Urinary bladder (tissue), 4 donors: ENCODE data around the gene SLK. TPM values are rescaled to one million over a fixed set of nuclear protein-coding genes. Genes with fewer than 3 reads are reported as not detected.

Source experiments
- DNase-seq: peaks from one replicate; pipeline ENCODE4 v3.0.0-alpha.2; 2015; ENCODE audit errors: extremely low spot score
- H3K27ac ChIP-seq: one replicate; pipeline ENCODE4 v1.5.1; 2013; ENCODE audit warnings: low read depth, mild to moderate bottlenecking, moderate library complexity
- H3K36me3 ChIP-seq: one replicate; pipeline ENCODE4 v1.6.1; 2013; ENCODE audit warnings: mild to moderate bottlenecking, moderate library complexity; ENCODE audit not compliant: insufficient read depth
- H3K4me1 ChIP-seq: one replicate; pipeline ENCODE4 v1.6.1; 2013; ENCODE audit warnings: mild to moderate bottlenecking, moderate library complexity; ENCODE audit not compliant: insufficient read depth
- H3K4me3 ChIP-seq: one replicate; pipeline ENCODE4 v1.5.1; 2013; ENCODE audit warnings: low read depth, low read length
- WGBS: extraction: QIAGEN DNeasy Blood & Tissue Kit; methylation state at CpG from one replicate; pipeline ENCODE4 v1.1.7; 2013; 5-methylcytosine and 5-hydroxymethylcytosine counted together
- polyA plus RNA-seq: library from polyadenylated mRNA; stranded (reverse); fragments of 200-250 nt; gene quantifications from one replicate; pipeline ENCODE4 v1.2.3, GENCODE V29; 2013
- total RNA-seq: library from RNA; depleted of rRNA; stranded (reverse); fragments of >200 nt; gene quantifications from one replicate; pipeline ENCODE4 v1.2.3, GENCODE V29; 2014
- donor health status: healthy with polysubstance abuse.
- donor health status: healthy.

Gene SLK
- total and polyA plus RNA-seq, 2 donors: 32.7 to 120 TPM

DNA sequence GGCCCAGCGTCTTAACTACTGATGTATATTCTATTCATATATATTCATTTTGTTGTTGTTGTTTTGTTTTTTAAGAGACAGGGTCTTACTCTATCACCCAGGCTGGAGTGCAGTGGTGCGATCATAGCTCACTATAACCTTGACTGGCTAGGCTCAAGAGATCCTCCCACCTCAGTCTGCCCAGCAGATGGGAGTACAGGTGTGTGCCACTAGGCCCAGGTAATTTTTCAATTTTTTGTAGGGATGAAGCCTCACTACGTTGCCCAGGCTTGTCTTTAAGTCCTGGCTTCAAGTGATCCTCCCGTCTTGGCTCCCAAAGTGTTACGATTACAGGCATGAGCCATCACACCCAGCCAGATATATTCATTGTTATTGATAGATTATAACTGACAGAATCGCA is 36.1 kb upstream of the SLK start:
- no peaks in the 10 kb centered on the region for H3K36me3 ChIP-seq
- H3K4me3 ChIP-seq: no peak overlapping the region
- H3K4me1 ChIP-seq: peaks cover 1% of the 10 kb centered on the region
- no peak for DNase-seq
- H3K27ac ChIP-seq: no peak overlapping the region
- WGBS: 94% methylated on average over 6 of the region's 6 CpGs

DNA sequence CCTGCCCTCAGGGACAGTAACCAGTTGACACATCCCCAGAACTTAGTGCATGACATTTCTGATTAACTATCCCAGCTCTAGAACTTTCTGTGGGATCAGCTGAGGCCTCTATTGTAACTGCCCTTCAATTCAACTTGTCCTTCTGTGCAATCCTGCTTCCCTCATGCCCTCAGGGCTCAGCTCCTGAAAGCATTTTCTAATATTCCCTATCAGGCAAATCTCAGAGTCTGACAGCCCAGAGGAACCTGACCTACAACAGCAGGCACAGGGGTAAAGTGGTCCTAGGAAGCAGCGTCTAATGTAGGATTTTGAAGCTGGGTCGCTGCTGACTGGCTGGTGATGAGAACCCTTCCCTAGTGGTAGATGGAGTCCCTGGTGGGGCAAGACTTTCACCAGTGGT is 35.3 kb upstream of the SLK start:
- 98% methylated on average over 2 of the region's 2 CpGs for WGBS
- Histone ChIP-seq H3K4me1 (peaks cover 1% of the 10 kb centered on the region), H3K36me3 (no peaks in the 10 kb centered on the region), H3K4me3 (no peak overlapping the region), H3K27ac (no peak overlapping the region)
- no peak for DNase-seq

DNA sequence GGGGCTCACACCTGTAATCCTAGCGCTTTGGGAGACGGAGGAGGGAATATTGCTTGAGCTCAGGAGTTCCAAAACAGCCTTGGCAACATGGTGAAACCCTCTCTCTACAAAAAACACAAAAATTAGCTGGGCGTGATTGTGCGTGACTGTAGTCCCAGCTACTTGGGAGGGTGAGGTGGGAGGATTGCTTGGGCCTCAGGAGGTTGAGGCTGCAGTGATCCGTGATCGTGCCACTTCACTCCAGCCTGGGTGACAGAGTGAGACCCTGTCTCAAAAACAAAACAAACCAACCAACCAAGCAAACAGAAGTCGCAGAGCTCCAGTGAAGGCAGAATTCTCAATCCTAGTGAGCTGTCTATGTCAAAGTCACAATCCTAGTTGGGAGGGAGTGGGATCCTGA is 34.7 kb upstream of the SLK start:
- no peak overlapping the region for H3K4me3 ChIP-seq
- no peak for DNase-seq

DNA sequence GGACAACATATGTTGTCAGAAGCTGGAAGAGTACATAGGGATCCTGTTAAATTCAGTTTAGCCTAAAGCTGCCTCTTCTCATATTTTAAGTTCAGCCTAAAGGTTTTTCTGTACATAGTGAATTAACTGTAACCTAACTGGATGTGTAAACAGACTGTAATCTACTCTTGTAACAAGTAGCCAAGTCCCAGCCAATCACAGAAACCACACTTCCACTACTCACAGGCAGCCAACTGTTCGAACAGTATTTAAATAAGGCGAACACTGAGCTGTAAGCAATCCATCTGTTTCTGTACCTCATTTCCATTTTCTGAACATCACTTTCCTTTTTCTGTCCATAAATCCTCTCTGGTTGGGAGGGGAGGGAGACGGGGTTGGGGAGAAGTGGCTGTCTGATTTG is 34.0 kb upstream of the SLK start:
- no peak overlapping the region for H3K27ac ChIP-seq
- H3K36me3 ChIP-seq: no peaks in the 10 kb centered on the region
- H3K4me1 ChIP-seq: peaks cover 1% of the 10 kb centered on the region
- DNase-seq: no peak
- WGBS: 66% methylated on average over 3 of the region's 3 CpGs
- H3K4me3 ChIP-seq: no peak overlapping the region

More for the DNA sequence above, 34.7 kb upstream of the SLK start:
- no peaks in the 10 kb centered on the region for H3K36me3 ChIP-seq
- peaks cover 1% of the 10 kb centered on the region for H3K4me1 ChIP-seq
- WGBS: 95% methylated on average over 7 of the region's 7 CpGs
- no peak overlapping the region for H3K27ac ChIP-seq

DNA sequence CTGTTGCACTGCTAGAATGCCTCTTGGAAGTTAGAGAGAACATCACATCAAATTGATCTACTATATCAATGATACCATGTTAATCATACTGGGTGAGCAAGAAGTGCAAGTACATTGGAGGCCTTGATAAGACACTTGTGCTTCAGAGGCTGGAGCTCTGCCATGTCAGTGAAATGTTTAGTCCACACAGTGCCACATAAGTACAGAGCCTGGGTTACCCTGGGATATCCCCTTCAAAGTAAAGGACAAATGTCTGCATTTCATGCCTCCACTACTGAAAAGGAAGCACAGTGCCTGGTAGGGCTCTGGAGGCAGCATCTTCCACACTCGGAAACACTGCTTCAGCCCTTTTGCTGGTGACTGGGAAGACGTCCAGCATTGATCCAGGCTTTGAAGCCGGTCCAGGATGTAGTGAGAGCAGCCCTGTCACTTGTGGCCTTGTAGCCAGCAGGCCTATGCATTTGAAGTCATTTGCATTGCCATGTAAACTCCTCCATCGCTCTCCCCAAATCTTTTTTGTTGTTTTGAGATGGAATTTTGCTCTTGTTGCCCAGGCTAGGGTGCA is 33.3 kb upstream of the SLK start:
- peaks cover 1% of the 10 kb centered on the region for H3K4me1 ChIP-seq
- H3K27ac ChIP-seq: no peak overlapping the region
- WGBS: 38% methylated on average over 4 of the region's 4 CpGs
- H3K4me3 ChIP-seq: no peak overlapping the region
- no peaks in the 10 kb centered on the region for H3K36me3 ChIP-seq
- DNase-seq: no peak

DNA sequence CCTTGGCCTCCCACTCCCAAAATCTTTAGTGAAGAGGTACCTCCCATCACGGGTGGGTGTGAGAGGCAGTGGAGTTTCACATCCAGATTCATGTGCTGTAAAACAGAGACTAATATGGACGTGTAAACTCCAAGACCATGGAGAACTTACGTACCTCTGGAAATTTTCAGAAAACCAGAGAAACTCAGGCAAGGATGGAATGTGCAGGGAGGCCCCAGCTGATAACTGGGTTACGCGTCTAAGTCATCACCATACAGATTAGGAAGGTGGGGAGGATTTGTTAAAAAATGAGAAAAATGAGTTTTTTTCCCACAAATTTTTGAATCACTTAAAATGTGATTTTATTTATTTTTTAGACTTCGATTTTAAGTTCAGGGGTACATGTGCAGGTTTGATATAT is 32.6 kb upstream of the SLK start:
- 84% methylated on average over 6 of the region's 6 CpGs for WGBS
- Histone ChIP-seq H3K27ac (no peak overlapping the region), H3K4me1 (peaks cover 1% of the 10 kb centered on the region), H3K4me3 (no peak overlapping the region), H3K36me3 (no peaks in the 10 kb centered on the region)
- no peak for DNase-seq

- WGBS: 77% methylated on average over 6 of the region's 6 CpGs
- DNase-seq: no peak
Measured at GRCh38 chr10:103936022-103936421, 30.9 kb upstream of the SLK start.

DNA sequence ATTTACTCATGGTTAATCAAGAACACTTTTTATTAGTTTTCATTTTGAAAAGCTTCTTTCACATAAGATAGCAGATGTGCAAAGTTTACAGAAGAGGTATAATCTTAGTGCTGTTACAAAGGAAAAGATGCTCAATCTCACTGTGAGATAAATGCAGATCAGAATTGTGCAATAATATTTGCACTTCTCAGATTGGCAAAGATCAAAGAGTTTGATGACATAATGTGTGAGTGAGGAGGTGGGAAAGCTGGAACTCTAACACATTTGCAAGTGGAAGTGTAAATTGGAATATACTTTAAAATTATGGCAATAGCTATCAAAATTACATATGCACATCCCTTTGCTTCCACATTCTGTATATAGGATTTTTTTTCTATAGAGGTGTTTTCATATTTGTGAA is 27.4 kb upstream of the SLK start:
- H3K36me3 ChIP-seq: no peaks in the 10 kb centered on the region
- DNase-seq: no peak
- H3K27ac ChIP-seq: no peak overlapping the region
- H3K4me3 ChIP-seq: no peak overlapping the region
- H3K4me1 ChIP-seq: no peaks in the 10 kb centered on the region

More at GRCh38 chr10:103936022-103936421, 30.9 kb upstream of the SLK start:
- Histone ChIP-seq H3K4me1 (peaks cover 1% of the 10 kb centered on the region), H3K27ac (no peak overlapping the region), H3K4me3 (no peak overlapping the region), H3K36me3 (no peaks in the 10 kb centered on the region)

GRCh38 chr10:103941801-103942200 is 25.1 kb upstream of the SLK start:
- WGBS: 51% methylated on average over 2 of the region's 2 CpGs
- DNase-seq: no peak
- Histone ChIP-seq H3K4me3 (no peak overlapping the region), H3K36me3 (no peaks in the 10 kb centered on the region), H3K4me1 (no peaks in the 10 kb centered on the region), H3K27ac (no peak overlapping the region)

DNA sequence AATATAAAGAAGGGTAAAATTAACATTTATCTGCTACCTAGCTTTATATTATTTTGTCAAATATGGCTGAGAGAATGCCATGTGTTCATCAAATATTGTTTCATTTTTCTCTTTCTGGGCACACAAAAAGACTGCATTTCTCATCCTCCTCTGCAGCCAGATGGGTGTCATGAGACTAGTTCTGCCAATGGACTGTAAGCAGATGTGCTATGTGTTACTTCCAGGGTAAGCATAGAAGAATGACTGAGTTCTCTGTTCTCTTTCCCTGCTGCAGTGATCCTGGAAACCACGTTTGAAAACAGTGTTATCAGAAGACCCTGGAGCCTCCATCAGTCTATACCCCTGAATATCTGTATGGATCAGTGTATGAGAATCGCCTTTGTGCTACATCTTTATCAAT is 24.1 kb upstream of the SLK start:
- Histone ChIP-seq H3K4me3 (no peak overlapping the region), H3K4me1 (no peaks in the 10 kb centered on the region), H3K27ac (no peak overlapping the region), H3K36me3 (no peaks in the 10 kb centered on the region)
- 52% methylated on average over 2 of the region's 2 CpGs for WGBS
- no peak for DNase-seq

DNA sequence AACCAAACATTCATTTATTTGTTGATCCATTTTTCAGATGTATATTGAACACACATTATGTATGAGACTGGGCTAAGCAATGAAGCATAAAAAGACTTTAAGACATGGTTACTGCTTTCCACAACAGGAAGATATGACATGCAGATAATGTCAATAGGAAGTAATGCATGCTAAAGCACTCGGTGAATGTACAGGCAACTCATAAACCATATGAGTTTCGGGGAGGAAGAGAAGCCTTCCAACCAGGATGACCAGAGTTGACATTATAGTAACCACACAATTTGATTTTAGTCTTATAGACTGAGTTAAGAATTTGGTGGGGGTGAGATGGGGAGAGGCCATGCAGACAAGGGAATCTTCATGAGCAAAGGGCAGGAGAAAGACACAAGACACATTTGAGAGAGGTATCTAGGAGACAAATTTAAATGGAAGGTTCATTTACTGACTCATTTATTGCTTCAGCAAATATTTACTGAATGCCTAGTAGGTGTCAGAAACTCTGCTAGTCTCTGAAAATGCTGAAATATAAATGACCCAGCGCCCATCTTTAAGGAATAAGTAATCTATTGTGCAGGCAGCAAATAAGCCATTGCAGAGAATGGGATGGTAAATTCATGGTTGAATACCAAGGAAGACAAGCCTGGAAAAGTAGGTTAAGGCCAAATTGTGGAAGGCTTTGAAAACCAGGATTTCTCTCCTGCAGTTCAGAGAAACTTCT is 19.0 kb upstream of the SLK start:
- Histone ChIP-seq H3K4me1 (no peaks in the 10 kb centered on the region), H3K27ac (no peak overlapping the region), H3K36me3 (no peaks in the 10 kb centered on the region), H3K4me3 (no peak overlapping the region)
- 78% methylated on average over 3 of the region's 3 CpGs for WGBS
- DNase-seq: no peak

- no peak for DNase-seq
- 73% methylated on average over 4 of the region's 4 CpGs for WGBS
- Histone ChIP-seq H3K4me3 (no peak overlapping the region), H3K27ac (no peak overlapping the region), H3K36me3 (no peaks in the 10 kb centered on the region), H3K4me1 (no peaks in the 10 kb centered on the region)
Measured at GRCh38 chr10:103949728-103950127, 17.2 kb upstream of the SLK start.

DNA sequence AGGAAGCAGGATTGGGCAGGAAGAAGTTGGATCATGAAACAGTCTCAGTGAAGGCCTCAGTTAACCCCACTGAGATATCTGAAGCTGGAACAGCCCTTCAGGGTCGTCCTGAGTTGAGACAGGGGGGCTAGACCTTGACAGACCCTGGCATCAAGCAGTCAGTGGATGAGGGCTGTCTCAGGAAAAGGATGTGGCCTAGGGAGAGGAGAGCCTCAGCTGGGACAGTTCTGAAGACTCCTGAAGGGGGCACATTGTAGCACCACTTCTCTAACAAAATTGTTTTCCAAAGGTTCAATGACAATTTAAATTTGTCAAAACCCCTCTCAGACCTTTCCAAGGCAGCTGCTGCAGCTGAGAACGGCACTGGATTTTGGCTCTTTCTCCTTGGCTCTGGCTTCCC is 15.8 kb upstream of the SLK start:
- 50% methylated on average over 2 of the region's 2 CpGs for WGBS

GRCh38 chr10:103951942-103952341 is 15.0 kb upstream of the SLK start:
- no peak for DNase-seq
- WGBS: 32% methylated on average over 4 of the region's 4 CpGs
- Histone ChIP-seq H3K4me1 (no peaks in the 10 kb centered on the region), H3K27ac (no peak overlapping the region), H3K4me3 (no peak overlapping the region), H3K36me3 (no peaks in the 10 kb centered on the region)

More for the DNA sequence above, 15.8 kb upstream of the SLK start:
- Histone ChIP-seq H3K4me3 (no peak overlapping the region), H3K36me3 (no peaks in the 10 kb centered on the region), H3K4me1 (no peaks in the 10 kb centered on the region), H3K27ac (no peak overlapping the region)
- DNase-seq: no peak
